HL-60 (cell line): ENCODE results near the gene NDUFA13.

Experiments
- GABPA ChIP-seq: IDR thresholded peaks from 2 replicates; pipeline ENCODE4 v1.6.1; 2012; ENCODE audit warnings: low read depth
- POLR2AphosphoS5 ChIP-seq: IDR thresholded peaks from 2 replicates; pipeline ENCODE4 v1.6.1; 2012; ENCODE audit warnings: low read depth
- SPI1 ChIP-seq: IDR thresholded peaks from 2 replicates; pipeline ENCODE4 v1.6.1; 2012; ENCODE audit warnings: low read depth, mild to moderate bottlenecking, borderline replicate concordance
- TF ChIP-seq, protein P1 (sequence below): IDR thresholded peaks from one replicate; pipeline ENCODE4 v1.5.1; 2011; ENCODE audit warnings: low read length, control low read depth, inconsistent platforms; ENCODE audit not compliant: insufficient read depth
- TF ChIP-seq, protein P2 (sequence below): IDR thresholded peaks from 2 replicates; pipeline ENCODE4 v1.6.1; 2012; ENCODE audit warnings: low read depth; ENCODE audit not compliant: insufficient replicate concordance

DNA sequence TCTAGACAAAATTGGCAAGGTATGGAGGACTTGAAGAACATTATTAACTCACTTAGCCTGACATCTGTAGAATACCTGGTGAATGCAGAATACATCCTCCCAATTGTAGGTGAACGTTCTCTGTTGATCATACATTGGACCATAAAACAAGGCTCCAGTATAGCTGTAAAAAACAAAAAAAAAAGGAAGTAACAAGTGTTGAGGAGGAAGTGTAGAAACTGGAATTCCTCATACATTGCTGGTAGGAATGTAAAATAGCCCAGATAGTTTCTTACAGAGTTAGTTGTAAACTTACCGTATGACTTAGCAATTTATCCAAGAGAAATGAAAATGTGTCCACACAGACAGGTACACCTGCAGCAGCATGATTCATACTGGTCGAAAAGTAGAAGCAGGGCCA is 45.4 kb upstream of the NDUFA13 start:
- TF ChIP-seq GABPA: no peak
- TF ChIP-seq POLR2AphosphoS5: no peak
- TF ChIP-seq, protein P1, sequence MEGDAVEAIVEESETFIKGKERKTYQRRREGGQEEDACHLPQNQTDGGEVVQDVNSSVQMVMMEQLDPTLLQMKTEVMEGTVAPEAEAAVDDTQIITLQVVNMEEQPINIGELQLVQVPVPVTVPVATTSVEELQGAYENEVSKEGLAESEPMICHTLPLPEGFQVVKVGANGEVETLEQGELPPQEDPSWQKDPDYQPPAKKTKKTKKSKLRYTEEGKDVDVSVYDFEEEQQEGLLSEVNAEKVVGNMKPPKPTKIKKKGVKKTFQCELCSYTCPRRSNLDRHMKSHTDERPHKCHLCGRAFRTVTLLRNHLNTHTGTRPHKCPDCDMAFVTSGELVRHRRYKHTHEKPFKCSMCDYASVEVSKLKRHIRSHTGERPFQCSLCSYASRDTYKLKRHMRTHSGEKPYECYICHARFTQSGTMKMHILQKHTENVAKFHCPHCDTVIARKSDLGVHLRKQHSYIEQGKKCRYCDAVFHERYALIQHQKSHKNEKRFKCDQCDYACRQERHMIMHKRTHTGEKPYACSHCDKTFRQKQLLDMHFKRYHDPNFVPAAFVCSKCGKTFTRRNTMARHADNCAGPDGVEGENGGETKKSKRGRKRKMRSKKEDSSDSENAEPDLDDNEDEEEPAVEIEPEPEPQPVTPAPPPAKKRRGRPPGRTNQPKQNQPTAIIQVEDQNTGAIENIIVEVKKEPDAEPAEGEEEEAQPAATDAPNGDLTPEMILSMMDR: no peak
- TF ChIP-seq, protein P2, sequence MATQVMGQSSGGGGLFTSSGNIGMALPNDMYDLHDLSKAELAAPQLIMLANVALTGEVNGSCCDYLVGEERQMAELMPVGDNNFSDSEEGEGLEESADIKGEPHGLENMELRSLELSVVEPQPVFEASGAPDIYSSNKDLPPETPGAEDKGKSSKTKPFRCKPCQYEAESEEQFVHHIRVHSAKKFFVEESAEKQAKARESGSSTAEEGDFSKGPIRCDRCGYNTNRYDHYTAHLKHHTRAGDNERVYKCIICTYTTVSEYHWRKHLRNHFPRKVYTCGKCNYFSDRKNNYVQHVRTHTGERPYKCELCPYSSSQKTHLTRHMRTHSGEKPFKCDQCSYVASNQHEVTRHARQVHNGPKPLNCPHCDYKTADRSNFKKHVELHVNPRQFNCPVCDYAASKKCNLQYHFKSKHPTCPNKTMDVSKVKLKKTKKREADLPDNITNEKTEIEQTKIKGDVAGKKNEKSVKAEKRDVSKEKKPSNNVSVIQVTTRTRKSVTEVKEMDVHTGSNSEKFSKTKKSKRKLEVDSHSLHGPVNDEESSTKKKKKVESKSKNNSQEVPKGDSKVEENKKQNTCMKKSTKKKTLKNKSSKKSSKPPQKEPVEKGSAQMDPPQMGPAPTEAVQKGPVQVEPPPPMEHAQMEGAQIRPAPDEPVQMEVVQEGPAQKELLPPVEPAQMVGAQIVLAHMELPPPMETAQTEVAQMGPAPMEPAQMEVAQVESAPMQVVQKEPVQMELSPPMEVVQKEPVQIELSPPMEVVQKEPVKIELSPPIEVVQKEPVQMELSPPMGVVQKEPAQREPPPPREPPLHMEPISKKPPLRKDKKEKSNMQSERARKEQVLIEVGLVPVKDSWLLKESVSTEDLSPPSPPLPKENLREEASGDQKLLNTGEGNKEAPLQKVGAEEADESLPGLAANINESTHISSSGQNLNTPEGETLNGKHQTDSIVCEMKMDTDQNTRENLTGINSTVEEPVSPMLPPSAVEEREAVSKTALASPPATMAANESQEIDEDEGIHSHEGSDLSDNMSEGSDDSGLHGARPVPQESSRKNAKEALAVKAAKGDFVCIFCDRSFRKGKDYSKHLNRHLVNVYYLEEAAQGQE: no peak
- peak; percentile 80 for TF ChIP-seq SPI1
